PC-9 (cell line): ENCODE measurements around the gene FGF12. TPM values are rescaled to one million over a fixed set of nuclear protein-coding genes. Genes with fewer than 3 reads are reported as not detected.

Source experiments
- BruUV-seq: library from RNA; stranded (reverse); fragments of 400-500 nt; replicated peaks from 2 replicates; lab custom pipeline; 2021; lab: Mats Ljungman, UMichigan
- CTCF ChIA-PET: fragments of 300-600 bp; sonication (Branson Sonifier 250); formaldehyde crosslinking; loops from one replicate; lab custom pipeline; 2022; ENCODE audit warnings: antibody characterized with exemption; lab: Charles Lee
- POLR2A ChIA-PET: fragments of 300-600 bp; sonication (Branson Sonifier 250); formaldehyde crosslinking; loops from one replicate; lab custom pipeline; 2022; ENCODE audit warnings: antibody characterized with exemption; ENCODE audit not compliant: unreplicated experiment; lab: Charles Lee
- DNase-seq, 2 experiments: peaks; one replicate each; pipeline versions ENCODE4 v3.0.0 to v3.0.0-alpha.2; 2015 to 2022; ENCODE audit warnings: mixed read lengths in 1 of 2
- H2AFZ ChIP-seq: fragments of 200-600 bp; sonication (generic); 2 replicates; pipeline ENCODE4 v1.8.1; 2017; ENCODE audit warnings: antibody characterized with exemption
- H3F3A ChIP-seq: fragments of 200-600 bp; sonication (generic); 2 replicates; pipeline ENCODE4 v1.8.1; 2017; ENCODE audit warnings: antibody characterized with exemption, mild to moderate bottlenecking, low read depth; ENCODE audit not compliant: insufficient read depth
- H3K27ac ChIP-seq: fragments of 200-600 bp; sonication (generic); 2 replicates; pipeline ENCODE4 v1.6.1; 2016; ENCODE audit warnings: mixed run types
- H3K27me3 ChIP-seq: fragments of 200-600 bp; sonication (generic); 2 replicates; pipeline ENCODE4 v1.6.1; 2016; ENCODE audit warnings: low read depth, mixed run types; ENCODE audit not compliant: insufficient read depth
- H3K36me3 ChIP-seq: fragments of 200-600 bp; sonication (generic); 2 replicates; pipeline ENCODE4 v1.6.1; 2016; ENCODE audit warnings: low read depth, mixed run types
- H3K4me1 ChIP-seq: fragments of 200-600 bp; sonication (generic); replicated peaks from 2 replicates; pipeline ENCODE4 v1.6.1; 2016; ENCODE audit warnings: mixed run types; ENCODE audit not compliant: insufficient read depth
- H3K4me2 ChIP-seq: fragments of 200-600 bp; sonication (generic); 2 replicates; pipeline ENCODE4 v1.6.1; 2017; ENCODE audit warnings: mixed run types
- H3K4me3 ChIP-seq: fragments of 200-600 bp; sonication (generic); 2 replicates; pipeline ENCODE4 v1.6.1; 2016; ENCODE audit warnings: mixed run types
- H3K79me2 ChIP-seq: fragments of 200-600 bp; sonication (generic); 2 replicates; pipeline ENCODE4 v1.6.1; 2017; ENCODE audit warnings: low read depth, mixed run types
- H3K9me2 ChIP-seq: fragments of 200-600 bp; sonication (generic); 2 replicates; pipeline ENCODE4 v1.8.1; 2017; ENCODE audit warnings: mild to moderate bottlenecking; ENCODE audit not compliant: insufficient read depth
- H3K9me3 ChIP-seq: fragments of 200-600 bp; sonication (generic); 2 replicates; pipeline ENCODE4 v1.8.1; 2016; ENCODE audit warnings: low read depth; ENCODE audit not compliant: insufficient read depth
- H4K20me1 ChIP-seq: fragments of 200-600 bp; sonication (generic); 2 replicates; pipeline ENCODE4 v1.8.1; 2017; ENCODE audit not compliant: insufficient read depth
- EZH2 ChIP-seq: fragments of 200-600 bp; sonication (generic); IDR thresholded peaks from 2 replicates; pipeline ENCODE4 v1.8.0; 2017; ENCODE audit warnings: antibody characterized with exemption, low read depth
- intact Hi-C: fragments of 100-400 bp; cut with micrococcal nuclease; formaldehyde crosslinking; loops from one replicate; pipeline ENCODE4 v1.10.0; 2022; ENCODE audit not compliant: unreplicated experiment
- total RNA-seq: library from RNA; stranded (reverse); gene quantifications from 2 replicates; pipeline ENCODE4 v1.2.3, GENCODE V29; 2021
- TF ChIP-seq, protein P1 (sequence below): fragments of 200-600 bp; sonication (generic); conservative IDR thresholded peaks from 2 replicates; pipeline ENCODE4 v1.6.1; 2017; ENCODE audit warnings: mixed run types, antibody characterized with exemption, mild to moderate bottlenecking, moderate library complexity

The FGF12 gene
- total RNA-seq, 1 experiment from 2014 or later, result 10.9 TPM

DNA sequence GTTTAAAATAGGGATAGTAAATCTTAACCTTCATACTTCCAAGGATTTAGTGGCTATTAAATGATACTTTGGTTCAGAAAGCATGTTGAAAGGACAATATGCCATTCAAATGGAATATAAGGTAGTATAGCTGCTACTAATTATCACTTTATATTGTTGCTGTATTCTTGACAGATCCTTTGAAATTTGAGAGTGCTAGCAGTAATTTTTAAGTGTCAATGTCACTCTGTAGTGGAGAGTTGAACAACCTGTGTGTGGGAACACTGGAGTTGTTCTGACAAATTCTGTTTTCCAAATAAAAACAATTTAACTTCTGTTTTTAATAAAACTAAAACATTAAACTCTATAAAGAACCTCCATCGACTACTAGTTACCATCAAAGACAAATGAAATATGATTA lies 565.7 kb downstream of the FGF12 start:
- H3K79me2 ChIP-seq, result no peaks in the 10 kb centered on the region
- no peaks in the 10 kb centered on the region for H3K9me3 ChIP-seq
- H3K4me1 ChIP-seq, result no peaks in the 10 kb centered on the region
- no peak overlapping the region for H3K4me3 ChIP-seq
- BruUV-seq, result no TSS peak
- H3K9me2 ChIP-seq, result no peaks in the 10 kb centered on the region
- ChIA-PET POLR2A (interaction anchor here (0.5 kb wide), 1 partner anchor 373 kb away, joined by 6 read pairs; no protein-coding TSS in a partner anchor), CTCF (no interaction called here)
- no peak for DNase-seq
- H3K27me3 ChIP-seq, result no peaks in the 10 kb centered on the region
- no peak overlapping the region for H2AFZ ChIP-seq
- H3K27ac ChIP-seq, result no peak overlapping the region
- TF ChIP-seq EZH2, result no peak
- TF ChIP-seq, protein P1, sequence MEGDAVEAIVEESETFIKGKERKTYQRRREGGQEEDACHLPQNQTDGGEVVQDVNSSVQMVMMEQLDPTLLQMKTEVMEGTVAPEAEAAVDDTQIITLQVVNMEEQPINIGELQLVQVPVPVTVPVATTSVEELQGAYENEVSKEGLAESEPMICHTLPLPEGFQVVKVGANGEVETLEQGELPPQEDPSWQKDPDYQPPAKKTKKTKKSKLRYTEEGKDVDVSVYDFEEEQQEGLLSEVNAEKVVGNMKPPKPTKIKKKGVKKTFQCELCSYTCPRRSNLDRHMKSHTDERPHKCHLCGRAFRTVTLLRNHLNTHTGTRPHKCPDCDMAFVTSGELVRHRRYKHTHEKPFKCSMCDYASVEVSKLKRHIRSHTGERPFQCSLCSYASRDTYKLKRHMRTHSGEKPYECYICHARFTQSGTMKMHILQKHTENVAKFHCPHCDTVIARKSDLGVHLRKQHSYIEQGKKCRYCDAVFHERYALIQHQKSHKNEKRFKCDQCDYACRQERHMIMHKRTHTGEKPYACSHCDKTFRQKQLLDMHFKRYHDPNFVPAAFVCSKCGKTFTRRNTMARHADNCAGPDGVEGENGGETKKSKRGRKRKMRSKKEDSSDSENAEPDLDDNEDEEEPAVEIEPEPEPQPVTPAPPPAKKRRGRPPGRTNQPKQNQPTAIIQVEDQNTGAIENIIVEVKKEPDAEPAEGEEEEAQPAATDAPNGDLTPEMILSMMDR, result no peak
- H3K4me2 ChIP-seq, result no peak overlapping the region
- no peaks in the 10 kb centered on the region for H3F3A ChIP-seq
- H3K36me3 ChIP-seq, result no peaks in the 10 kb centered on the region
- H4K20me1 ChIP-seq, result no peaks in the 10 kb centered on the region
- intact Hi-C loops, result no loop called here

DNA sequence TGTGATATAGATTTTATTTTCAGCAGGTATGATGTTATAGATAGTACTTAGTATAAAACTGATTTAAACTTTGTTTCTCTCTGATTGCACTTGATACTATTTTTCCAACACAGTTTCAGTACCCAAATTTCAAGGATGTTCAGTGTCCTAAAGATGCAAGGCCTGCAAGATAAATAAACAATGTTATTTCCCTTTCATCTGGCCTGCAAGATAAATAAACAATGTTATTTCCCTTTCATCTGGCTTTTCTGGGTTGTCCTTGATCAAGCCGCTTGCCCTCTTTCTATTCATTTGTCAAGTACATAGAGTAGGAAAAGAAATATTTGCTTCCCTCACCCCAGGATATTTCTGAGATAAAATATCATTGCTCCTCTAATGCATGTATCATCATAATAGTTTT lies 571.0 kb downstream of the FGF12 start:
- Histone ChIP-seq H3K9me2 (no peaks in the 10 kb centered on the region), H3K4me1 (peaks cover 7% of the 10 kb centered on the region), H3F3A (no peaks in the 10 kb centered on the region), H3K27me3 (no peaks in the 10 kb centered on the region), H4K20me1 (no peaks in the 10 kb centered on the region), H3K36me3 (no peaks in the 10 kb centered on the region), H3K4me2 (no peak overlapping the region), H2AFZ (no peak overlapping the region), H3K4me3 (no peak overlapping the region), H3K9me3 (no peaks in the 10 kb centered on the region), H3K27ac (no peak overlapping the region), H3K79me2 (no peaks in the 10 kb centered on the region)
- POLR2A ChIA-PET, result no interaction called here
- TF ChIP-seq, protein P1, result no peak
- no peak for TF ChIP-seq EZH2
- BruUV-seq, result no TSS peak
- intact Hi-C loops, result no loop called here
- DNase-seq, result no peak
- CTCF ChIA-PET, result no interaction called here

- peak overlapping the region; percentile 85 for H2AFZ ChIP-seq
- CTCF ChIA-PET, result no interaction called here
Measured at GRCh38 chr3:192155194-192155593, 572.1 kb downstream of the FGF12 start.

More at GRCh38 chr3:192155194-192155593, 572.1 kb downstream of the FGF12 start:
- intact Hi-C loops, result no loop called here
- Histone ChIP-seq H3K27me3 (no peaks in the 10 kb centered on the region), H3K36me3 (no peaks in the 10 kb centered on the region), H3K27ac (no peak overlapping the region), H4K20me1 (no peaks in the 10 kb centered on the region), H3F3A (no peaks in the 10 kb centered on the region), H3K79me2 (no peaks in the 10 kb centered on the region), H3K4me3 (peak overlapping the region; percentile 51), H3K4me2 (peak overlapping the region; percentile 66), H3K9me2 (no peaks in the 10 kb centered on the region), H3K9me3 (no peaks in the 10 kb centered on the region; the same call in 1 of the 2 replicates), H3K4me1 (peaks cover 7% of the 10 kb centered on the region)
- no TSS peak for BruUV-seq
- TF ChIP-seq, protein P1, result no peak
- TF ChIP-seq EZH2, result no peak
- no peak for DNase-seq
- POLR2A ChIA-PET, result interaction anchor here (0.7 kb wide), 1 partner anchor 194 kb away, joined by 3 read pairs; no protein-coding TSS in a partner anchor
